ENCODE data around the gene TTN.

- no peak for TF ChIP-seq CTCF (IDR thresholded peaks at IDR 0.05; ENCODE audit: low read depth, low read length)
- no peak for TF ChIP-seq EZH2phosphoT487 (IDR thresholded peaks at IDR 0.05; ENCODE audit: low read depth)
Observed at GRCh38 chr2:178506524-178506923, 300.7 kb downstream of the TTN start.

All from OCI-LY3 (cell line).